Fibroblast of skin of right quadriceps (primary cell): ENCODE data around the gene EPHA10.
A peak's percentile ranks its signal among the peaks of the same experiment; 100 is the strongest.
"Not testable (repeated sequence)": the region's sequence is repeated elsewhere in the genome, so short reads cannot be mapped to it uniquely, and the experiment has no call there.

Experiments used
- DNase-seq: peaks from one replicate; pipeline ENCODE4 v3.0.0-alpha.2; 2013

Gene EPHA10

DNA sequence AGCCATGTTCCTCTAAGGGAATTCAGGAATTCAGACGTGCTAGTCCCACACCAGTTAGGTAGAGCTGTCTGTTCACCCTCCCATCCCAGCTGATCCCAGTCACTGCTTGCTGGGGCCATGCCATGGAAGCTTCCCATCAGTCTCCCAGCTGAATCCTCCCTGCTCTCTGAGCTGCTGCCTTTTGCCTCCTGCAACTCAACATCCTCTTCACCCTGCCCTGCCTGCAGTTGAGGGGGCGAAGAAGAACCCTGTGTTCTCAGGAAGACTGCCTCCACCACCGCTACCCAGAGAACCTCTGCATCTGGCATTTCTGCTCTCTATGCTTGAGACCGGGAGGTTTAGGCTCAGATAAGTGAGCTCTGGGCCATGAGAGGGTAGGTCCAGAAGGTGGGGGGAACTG lies 56.4 kb downstream of the EPHA10 start:
- DNase-seq = no peak

DNA sequence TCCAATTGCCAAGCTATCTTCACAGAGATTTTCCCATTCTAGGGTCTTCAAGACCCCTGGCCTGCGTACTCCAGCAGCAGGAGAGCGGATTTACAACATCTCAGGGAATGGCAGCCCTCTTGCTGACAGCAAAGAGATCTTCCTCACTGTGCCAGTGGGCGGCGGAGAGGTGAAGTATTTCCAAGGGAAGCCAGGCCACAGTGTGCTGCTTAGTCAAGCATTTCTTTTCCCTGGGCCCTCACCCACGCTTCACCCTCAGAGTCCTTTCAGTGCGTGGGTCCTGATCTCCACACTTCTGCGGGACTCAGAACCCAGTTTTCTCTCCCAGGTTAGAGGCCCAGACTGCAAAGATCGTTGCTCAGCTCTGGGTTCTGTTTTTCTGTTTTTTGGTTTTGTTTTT lies 59.5 kb downstream of the EPHA10 start:
- no peak for DNase-seq

DNA sequence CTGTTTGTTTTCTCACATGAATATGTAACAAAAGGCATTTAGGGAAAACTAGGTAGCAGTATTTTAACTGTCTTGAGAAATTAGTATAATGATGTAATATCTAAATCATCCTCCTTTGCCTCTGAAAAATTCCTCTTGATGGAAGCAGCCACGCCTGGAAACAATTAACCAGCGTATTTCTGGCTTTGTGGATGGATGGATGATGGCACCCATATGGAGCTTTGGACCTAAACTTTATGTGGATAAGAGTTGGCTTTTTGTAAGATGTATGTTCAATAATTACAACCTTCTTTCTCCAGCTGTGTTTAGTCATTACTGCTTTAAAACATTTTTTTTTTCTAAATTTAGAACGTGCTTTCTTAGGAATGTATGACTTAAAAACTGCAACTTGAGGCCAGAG lies 60.0 kb downstream of the EPHA10 start:
- DNase-seq = peak; percentile 83

DNA sequence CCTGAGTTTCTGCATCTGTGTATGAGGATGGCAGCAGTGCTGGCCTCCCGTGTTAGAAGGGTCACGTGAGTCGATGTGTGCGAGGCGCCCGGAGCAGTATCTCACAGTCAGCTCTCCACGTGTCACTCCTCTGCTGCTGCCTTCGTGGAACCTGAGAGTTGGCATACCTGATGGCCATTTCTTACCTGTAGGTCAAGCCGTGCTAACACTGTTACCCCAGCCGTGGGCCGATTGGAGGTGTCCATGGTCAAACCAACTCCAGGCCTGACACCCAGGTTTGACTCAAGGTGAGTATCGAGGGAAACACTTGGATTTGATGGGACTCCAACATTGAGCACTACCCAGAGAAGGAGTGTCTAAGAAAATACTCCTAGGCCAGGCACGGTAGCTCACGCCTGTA lies 61.9 kb downstream of the EPHA10 start:
- no peak for DNase-seq

DNA sequence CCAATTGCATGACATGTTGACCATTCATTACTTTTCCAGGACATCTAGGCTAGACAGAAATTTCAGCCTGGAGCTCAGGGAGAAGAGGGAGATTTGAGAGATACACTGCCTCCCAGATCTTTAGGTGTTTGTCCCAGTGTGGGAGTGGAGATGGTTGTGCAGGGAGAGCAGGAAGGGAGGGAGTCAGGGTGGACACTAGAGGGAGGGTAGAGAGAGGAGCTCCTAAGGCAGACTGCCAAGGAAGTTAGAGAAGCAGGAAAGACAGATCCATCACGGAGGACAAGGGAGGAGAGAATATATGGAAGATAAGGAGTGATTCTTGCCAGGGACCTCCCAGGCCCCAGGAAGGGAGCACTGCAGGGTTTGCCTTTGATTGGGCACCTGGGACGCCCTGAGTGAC lies 63.9 kb downstream of the EPHA10 start:
- no peak for DNase-seq

DNA sequence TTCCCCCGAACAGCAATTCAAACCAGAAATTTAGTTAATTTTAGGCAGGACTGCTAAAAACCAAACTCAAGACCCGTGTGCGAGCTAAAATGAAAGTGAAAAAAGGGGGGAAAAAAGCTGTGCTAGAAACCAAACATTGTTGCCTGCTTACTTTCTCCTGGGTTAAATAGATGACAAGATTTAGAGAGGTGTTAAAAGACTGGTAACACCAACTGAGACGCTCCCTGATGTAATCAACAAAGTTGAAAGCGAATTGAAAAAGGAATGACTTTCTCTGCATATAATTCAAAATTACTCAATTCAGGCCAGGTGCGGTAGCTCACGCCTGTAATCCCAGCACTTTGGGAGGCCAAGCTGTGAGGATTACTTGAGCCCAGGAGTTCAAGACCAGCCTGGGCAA lies 65.8 kb downstream of the EPHA10 start:
- no peak for DNase-seq

DNA sequence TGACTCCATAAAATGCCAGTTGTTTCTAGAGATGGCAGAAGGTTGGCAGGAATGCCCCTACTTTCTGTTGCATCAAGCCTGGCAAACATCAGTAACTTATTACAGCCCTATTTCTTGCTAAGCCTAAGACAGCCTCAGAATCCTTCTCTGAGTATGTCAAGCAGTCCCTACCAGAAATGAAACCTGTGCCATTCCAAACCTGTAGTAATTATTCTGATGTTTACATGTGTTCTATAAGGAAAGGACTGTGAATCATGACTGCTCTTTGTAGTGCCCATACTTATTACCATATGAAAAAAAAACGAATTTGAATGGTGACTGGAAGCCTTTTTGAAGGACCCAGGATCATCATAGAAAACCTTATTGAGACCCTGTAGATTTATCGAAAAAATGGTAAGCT lies 67.2 kb downstream of the EPHA10 start:
- no peak for DNase-seq

DNA sequence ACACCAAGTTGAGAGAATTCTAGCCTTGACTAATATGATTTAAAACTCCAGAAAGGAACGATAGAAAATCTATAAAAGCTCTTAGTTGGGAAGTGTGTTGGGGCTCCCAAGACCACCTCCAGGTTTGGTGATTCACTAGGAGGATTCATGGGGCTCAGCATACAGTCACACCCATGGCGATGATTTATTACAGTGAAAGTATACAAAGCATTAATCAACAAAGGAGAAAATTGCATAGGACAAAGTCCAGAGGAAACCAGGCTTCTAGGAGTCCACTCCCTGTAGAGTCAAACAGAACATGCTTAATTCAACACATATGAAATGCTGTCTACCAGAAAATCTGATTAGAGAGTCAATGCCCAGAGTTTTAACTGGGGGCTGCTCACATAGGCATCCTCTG lies 67.8 kb downstream of the EPHA10 start:
- DNase-seq = no peak

DNA sequence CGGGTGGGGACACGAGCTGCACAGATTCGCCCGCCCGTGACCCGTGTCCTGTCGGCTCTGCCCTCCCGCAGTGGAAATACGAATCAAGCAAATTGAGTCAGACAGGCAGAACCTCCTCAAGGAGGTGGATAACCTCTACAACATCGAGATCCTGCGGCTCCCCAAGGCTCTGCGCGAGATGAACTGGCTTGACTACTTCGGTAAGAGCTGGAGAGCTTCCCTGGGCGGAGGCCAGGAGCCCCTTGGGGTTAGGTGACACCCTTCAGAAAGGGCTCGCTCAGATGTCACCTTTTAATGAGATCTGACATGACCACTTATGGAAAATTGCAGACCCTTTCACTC lies 72.1 kb downstream of the EPHA10 start:
- DNase-seq = no peak

DNA sequence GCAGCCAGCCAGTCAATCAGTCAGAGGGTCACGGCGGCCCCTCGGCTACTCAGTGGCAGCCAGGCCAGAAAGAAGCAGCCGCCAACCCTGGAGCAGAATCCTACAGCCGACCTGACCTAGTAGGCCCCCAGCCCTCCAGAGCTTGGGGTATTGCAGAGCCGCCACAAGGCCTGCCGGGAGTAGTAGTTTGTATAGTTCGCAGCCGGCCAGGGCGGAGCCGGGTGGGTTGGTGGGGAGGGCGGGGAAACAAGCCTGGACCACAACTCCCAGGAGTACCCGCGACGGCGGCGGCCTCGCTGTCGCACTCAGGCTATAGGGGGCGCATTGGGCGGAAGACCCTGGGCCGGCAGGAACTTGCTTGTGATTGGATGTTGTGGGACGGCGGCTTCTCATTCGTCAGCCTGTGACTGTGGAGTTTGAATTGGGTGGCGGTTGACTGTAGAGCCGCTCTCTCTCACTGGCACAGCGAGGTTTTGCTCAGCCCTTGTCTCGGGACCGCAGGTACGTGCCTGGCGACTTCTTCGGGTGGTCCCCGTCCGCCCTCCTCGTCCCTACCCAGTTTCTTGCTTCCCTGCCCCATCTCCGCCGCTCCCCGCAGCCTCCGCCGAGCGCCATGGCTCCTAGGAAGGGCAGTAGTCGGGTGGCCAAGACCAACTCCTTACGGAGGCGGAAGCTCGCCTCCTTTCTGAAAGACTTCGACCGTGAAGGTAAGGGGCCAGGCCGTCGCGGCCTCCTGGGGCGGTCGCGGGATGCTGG lies 72.7 kb downstream of the EPHA10 start, which contains the start of gene CDCA8:
CDCA8 (plus strand) TSS at position 439 of the 756 bp plus-strand sequence; CDS start at position 614, 175 bp downstream.
- DNase-seq = peak; percentile 97

DNA sequence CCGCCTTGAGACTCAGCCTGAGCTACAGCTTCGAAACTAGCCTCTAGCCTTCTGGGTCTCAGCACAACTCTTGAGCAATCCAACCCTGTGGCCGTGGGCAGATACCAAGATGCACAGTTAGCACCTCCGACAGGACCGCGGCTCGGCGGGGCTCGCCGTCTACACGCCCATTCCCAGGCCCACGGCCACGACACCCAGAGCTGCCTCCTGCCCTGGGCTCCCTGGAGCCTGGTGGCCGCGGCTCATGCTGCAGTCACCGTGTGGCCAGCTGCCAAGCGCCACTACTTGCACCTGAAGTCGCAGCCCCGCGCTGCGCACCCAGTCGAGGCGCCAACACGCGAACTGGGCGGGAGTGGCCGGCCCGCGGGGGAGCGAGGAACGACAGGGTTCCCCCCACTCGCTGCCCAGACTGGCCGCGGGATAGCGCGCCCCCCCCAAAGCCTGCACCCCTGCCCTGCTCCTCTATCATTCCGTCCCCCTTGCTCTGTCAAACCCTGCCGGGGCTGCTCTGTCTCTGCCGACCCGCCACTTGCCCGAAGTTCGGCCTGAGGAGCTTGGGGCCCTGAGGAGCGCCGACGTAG lies 73.3 kb downstream of the EPHA10 start:
- peak; percentile 7 for DNase-seq

DNA sequence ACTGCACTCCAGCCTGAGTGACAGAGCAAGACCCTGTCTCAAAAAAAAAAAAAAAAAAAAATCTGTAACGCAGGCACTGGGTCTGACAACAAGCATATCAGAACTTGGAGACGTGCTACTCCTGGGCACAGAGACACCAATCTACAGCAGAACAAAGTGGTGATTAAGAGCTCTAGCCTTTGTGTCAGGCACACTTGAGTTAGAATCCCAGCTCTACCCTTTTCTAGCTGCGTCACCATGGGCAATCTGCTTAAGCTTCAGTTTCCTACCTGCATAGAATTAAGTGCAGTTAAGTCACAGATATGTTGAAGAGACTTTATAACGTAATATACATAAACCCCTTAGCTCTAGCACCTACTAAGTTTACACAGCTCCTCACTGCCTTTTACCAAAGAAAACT lies 76.0 kb downstream of the EPHA10 start:
- DNase-seq = no peak

DNA sequence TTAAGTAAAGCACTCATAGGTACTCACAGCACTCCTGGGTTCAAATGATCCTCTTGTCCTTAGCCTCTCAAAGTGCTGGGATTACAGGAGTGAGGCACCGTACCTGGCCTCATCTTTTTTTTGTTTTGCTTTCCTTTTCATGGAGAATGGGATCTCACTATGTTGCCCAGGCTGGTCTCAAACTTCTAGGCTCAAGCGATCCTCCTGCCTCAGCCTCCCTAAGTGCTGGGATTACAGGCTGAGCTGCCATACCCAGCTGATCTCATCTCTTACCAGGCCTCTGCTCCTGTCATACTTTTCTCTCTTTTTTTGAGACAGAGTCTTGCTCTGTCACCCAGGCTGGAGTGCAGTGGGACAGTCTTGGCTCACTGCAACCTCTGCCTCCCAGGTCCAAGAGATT lies 77.2 kb downstream of the EPHA10 start:
- not testable (repeated sequence) for DNase-seq

DNA sequence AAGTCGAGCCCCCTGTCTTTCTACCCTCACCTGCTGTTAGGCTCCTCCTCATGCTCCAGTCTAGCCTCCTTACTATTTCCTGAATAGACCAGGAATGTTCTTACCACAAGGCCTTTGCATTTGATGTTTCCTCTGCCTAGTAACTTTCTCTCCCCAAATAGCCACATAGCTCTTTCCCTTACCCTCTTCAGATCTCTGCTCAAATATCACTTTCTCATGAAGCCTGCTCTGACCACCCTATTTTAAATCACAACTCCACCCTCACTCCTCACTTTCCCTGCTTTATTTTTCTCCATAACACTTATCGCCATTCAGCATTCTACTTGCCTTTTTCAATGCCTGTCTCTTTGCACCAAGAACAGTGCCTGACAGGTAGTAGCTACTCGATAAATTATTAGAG lies 79.2 kb downstream of the EPHA10 start:
- no peak for DNase-seq

DNA sequence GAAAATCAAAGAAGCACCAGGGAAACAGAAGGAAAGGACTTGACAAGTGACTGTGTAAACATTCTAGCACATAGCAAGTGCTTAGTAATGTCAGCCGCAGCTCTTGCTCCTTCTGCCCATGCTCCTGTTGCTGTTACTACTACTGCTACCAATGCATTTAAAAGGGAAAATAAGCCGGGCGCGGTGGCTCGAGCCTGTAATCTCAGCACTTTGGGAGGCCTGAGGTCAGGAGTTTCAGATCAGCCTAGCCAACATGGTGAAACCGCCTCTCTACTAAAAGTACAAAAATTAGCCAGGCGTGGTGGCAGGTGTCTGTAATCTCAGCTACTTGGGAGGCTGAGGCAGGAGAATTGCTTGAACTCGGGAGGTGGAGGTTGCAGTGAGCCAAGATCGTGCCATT lies 80.7 kb downstream of the EPHA10 start:
- DNase-seq = not testable (repeated sequence)

DNA sequence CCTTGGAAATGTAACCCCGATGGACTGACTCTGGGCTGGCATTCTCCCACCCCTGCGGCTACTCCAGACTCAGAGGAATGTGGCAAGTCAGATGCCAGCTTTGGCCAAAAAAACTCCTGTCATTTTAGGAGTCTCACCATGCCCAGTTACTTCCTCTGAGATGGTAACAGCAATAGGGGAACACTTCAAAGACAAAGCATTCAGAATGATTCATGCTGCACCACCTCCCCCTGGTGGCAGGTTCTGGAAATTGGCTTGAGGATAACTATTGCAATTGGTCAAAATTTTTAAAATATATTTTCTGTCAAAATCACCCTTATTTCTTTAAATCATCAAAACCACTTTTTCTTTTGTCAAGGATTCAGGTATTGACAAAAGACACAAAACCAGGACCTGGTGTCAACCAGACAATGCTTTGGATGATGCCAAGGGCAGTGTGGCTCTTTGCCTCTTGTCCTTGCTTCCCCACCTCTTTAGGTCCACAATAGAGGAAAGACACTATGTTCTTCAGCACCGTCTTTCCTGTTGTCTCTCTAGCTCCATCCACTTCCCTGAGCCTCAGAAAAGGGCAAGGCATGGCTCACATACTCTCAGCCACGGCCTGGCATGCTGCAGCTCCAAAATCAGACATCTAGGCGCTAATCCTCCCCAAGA lies 82.5 kb downstream of the EPHA10 start:
- peak; percentile 57 for DNase-seq

DNA sequence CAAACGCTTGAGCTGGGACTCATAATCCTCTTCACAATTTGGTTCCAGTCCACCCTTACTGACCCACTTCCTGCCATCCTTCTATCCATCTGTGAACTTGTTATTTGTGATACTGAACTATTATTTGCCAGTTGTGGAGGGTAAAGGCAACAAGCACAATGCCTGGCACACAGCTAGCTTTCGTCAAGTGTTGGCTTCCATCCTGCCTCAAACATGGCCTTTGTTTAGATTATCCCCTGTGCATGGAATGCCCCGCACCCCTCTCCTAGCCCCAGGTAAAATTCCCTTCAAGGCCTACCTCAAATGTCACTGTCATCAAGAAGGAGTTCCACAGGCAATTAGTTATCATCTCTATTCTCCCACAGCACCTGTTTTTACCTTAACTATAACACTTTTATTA lies 84.0 kb downstream of the EPHA10 start:
- no peak for DNase-seq

DNA sequence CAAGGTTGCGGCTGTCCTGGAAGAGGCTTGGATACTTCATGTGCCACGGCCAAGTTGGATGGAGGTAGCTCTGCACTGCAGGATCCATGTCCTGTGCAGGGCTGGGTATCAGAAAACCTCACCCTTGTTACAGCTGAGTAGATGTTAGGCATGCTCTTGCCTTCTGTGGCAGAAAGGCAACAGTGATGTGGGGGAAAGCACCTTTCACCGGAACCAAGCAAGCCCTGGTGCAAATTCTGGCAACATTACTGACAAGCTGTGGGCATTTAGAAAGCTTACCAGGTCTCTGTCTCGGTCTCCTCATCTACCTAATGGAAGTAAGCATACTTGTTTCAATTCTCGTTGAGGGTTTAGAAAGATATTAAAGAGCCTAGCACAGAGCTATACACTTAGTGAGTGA lies 87.1 kb downstream of the EPHA10 start:
- DNase-seq = no peak

DNA sequence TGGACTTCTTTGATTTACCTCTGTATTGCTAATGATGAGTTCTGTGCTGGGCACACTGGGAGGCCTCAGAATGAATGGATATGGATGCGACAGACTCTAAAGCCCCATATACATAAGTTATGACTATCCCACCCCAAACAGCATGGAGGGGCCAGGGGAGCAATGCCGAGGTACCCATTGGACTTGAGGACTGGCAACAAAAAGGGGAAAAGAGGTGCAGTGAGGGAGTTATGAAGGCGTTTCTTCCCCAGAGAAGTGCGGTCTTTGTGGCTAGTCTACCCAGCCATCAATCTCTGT lies 87.8 kb downstream of the EPHA10 start:
- DNase-seq = no peak

DNA sequence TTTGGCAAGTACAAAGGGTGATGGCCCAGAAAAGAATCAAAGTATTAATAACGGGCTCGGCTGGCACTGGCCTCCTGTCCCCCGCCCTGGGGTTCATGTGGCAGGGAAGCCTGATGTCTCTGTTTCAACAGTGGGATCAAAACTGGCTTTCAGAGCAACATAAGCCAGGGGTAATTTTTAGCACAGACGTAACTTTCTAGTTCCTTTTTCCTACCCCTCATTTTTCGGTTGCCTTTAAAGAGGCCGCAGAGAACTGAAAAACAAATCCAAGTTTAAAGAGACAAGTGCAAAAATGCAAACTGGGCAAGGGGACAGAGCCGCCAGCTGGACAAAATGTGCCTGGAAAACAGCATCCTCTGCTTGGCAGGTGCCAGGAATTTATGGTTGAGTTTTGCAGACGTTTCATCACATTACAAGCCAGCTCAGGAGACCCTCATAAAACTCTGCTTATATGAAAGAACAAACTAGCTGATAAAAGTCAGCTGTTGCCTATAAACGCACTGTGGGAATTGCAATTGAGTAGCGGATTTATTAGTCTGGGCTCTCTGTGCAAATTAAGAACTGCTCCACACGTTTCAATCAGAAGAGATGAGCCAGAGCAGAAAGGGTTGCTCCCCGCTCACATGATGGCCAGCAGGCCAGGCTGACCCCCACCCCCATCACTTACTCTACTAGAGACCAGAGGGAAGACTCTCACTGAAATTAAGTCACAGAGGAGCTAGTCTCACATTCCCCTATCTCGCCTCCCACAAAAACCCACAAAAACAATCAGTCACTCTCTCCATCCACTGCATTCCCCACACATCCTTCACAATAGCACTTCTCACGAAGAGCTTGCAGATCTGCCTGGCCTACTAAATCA lies 88.4 kb downstream of the EPHA10 start:
- no peak for DNase-seq

DNA sequence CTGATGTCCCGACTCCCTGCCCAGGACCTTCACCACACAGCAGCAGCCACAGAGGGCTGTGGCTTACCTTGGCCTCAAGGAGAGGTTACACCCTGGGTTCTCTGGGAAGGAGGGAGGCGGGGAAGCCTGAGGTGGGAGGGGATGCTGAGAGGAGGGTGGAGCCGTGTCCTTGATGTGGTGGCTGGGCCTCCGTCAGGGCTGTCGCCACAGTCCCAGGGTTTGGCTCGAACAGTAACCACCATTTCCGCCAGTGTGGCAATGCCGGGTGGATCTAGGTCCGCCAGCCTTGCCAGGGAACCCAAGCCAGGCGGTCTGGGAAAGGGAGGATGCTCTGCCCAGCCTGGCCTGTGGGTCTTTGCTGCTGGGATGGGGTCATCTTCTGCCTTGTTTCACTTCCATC lies 91.0 kb downstream of the EPHA10 start:
- no peak for DNase-seq

DNA sequence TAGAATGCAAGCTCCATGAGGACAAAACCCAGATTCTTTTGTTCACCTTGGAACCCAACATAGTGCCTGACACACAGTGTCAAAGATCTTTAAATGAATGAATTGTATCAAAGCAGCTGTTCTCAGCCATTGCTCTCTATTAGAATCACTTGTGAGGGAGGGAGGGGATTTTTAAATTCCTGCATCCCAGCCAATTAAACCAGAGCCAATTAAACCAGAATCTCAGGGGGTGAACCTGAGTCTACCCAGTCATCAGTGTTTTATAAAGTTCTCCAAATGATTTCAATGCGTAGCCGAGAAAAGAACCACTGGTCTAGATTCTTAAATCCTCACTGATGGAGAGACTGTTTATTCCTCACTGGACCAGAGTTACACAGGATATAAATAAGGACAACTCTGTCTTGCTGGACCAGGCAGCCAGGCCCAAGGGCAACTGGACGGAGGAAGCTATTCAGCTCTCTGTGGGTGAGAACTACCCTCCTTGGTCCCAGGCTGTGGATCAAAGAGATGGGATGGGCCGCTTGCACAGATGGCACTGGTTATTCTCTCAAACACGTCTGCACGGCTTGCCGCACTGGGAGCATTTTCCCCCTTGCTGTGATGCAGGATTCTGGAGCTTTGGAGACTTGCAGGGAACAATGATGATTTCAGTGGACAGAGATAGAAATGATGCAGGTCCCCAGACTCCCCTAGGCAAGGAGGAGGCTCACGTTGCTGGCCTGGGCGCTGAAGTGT lies 92.6 kb downstream of the EPHA10 start:
- DNase-seq = no peak

DNA sequence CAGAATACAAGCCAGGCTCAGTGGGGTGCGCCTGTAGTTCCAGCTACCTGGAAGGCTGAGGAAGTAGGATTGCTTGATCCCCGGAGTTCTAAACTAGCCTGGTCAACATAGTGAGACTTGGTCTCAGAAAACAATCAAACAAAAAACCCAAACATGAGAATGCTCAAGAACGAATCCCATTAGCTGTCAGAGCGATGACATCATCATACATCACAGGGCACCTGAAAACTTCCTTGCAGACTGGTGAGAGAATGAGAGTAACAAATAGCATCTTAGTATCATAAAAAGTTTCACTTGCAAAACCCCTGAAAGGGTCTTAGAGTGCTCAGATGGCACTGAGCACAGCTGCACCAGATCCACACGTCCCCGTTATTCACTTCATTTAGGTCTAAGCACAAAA lies 93.7 kb downstream of the EPHA10 start:
- DNase-seq = no peak
